AG09309 (cell line): Measurements from ENCODE around the gene CTDSPL.

Experiments used
- DNase-seq: peaks from one replicate; pipeline ENCODE4 v3.0.0-alpha.2; 2010; ENCODE audit warnings: low read depth
- H3K4me3 ChIP-seq: 2 replicates; pipeline ENCODE4 v1.5.1; 2011; ENCODE audit warnings: mild to moderate bottlenecking, low read depth, low read length, moderate library complexity; ENCODE audit not compliant: control insufficient read depth
- CTCF ChIP-seq: IDR thresholded peaks from 2 replicates; pipeline ENCODE4 v1.5.1; 2011; ENCODE audit warnings: mild to moderate bottlenecking, low read depth, low read length, inconsistent platforms; ENCODE audit not compliant: insufficient read depth, control insufficient read depth; ENCODE audit errors: missing control alignments

The CTDSPL gene

GRCh38 chr3:38022896-38023709 lies 161.4 kb downstream of the CTDSPL start:
- H3K4me3 ChIP-seq: no peak overlapping the region
- TF ChIP-seq CTCF: no peak
- no peak for DNase-seq

GRCh38 chr3:38026856-38027255 lies 165.2 kb downstream of the CTDSPL start:
- TF ChIP-seq CTCF: no peak
- no peak overlapping the region for H3K4me3 ChIP-seq
- DNase-seq: no peak

DNA sequence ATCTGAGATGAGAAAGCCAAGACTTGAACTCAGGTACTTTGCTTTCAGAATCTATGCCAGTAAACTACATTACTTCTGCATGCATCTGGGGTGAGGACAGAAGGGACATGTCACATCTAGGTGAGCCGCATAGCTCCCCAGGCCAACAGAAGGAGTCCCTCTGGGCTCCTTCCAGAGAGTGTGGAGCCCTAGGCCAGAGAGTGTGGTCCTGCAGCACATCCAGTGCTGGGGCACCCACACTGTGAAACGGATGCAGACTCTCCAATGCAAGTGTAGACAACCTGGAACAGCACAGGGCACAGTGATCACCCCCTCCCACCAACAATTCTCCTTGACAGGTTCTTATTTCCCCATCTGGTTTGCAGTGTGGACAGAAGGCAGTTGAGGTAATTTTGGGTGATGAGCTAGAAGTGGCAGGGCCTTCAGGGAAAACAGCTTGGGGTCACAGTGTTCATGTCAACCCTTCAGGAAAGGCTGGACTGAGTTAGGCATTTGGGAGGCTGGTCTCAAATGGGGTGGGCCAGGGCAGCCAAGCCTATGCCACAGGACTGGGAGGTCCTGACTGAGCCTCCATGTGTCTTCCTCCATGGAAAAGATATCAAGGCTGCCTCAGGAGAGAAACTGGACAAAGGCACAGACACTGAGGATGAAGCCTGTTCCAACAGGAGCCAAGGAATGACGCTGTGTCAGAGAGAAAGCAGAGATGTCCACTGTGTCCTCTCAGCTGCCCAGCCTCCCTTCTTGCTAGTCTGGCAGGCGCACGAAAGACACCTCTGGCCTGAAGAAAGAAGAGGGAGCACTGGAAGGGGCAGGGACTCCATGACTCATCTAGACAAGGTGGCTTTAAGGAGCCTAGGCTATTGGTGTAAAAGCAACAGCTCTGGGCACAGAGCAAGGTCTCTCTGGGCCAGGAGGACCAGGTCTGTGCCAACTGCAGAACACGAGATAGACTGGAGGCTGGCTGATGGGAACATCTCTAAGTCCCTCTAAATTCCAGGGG lies 166.1 kb downstream of the CTDSPL start:
- H3K4me3 ChIP-seq: no peak overlapping the region

DNA sequence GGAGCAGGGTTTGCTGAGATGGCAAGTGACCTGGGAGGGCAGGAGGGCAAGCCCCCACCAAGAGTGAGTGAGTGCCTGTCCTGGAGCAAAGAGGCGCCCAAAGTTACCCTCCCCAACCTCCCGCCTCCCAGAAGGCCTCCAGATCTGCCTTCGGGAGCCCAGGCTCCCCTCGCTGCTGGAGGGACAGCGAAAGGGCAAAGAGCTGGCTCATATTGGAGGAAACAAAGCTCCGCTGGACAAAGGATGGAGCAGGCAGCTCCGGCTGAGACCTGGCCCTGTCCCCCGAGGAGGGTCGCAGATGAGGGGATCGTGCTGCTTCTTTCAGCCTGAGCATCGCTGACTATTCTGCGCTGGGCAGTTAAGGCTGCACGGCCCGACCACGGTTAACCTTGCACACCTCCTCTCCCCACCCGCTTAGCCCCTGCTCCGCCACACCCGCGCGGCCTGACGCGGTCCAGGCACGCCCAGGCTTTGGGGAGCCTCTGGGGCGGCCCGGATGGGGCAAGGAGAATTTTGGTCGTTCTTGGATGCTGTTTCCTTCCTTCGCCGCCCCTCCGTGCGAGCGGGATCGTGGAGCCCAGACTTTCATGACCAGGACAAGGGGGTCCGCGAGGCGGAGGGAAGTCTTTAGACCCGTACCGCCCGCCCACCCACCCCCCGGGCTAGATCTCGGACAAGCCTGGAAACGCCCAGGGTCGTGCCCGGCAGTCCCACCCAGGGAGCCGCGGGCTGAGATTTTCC lies 167.1 kb downstream of the CTDSPL start:
- TF ChIP-seq CTCF: no peak
- DNase-seq: no peak
- H3K4me3 ChIP-seq: peak overlapping the region; percentile 74

More for the DNA sequence above, 166.1 kb downstream of the CTDSPL start:
- no peak for TF ChIP-seq CTCF
- DNase-seq: no peak

GRCh38 chr3:38029400-38030125 lies 167.9 kb downstream of the CTDSPL start, which contains the start of gene PLCD1:
Gene PLCD1, minus strand, starts transcription at chr3:38029642. Its CDS starts 103 bp downstream, at chr3:38029539.
- no peak for TF ChIP-seq CTCF
- peak within 1 kb of the TSS; percentile 74 for H3K4me3 ChIP-seq
- no peak for DNase-seq
